Ishikawa (cell line): Measurements from ENCODE around the gene CEBPE.

ENCODE experiments used
- CEBPB ChIP-seq: IDR thresholded peaks from 2 replicates; pipeline ENCODE4 v1.6.1; 2012
- EGR1 ChIP-seq: IDR thresholded peaks from 2 replicates; pipeline ENCODE4 v1.6.1; 2012
- MAX ChIP-seq: IDR thresholded peaks from 2 replicates; pipeline ENCODE4 v1.6.1; 2012
- REST ChIP-seq: IDR thresholded peaks from 2 replicates; pipeline ENCODE4 v1.6.1; 2012; ENCODE audit warnings: low read depth, mild to moderate bottlenecking
- TAF1 ChIP-seq: IDR thresholded peaks from 2 replicates; pipeline ENCODE4 v1.6.1; 2012; ENCODE audit warnings: low read depth, mild to moderate bottlenecking
- TEAD4 ChIP-seq: IDR thresholded peaks from 2 replicates; pipeline ENCODE4 v1.6.1; 2012
- YY1 ChIP-seq: IDR thresholded peaks from 2 replicates; pipeline ENCODE4 v1.6.1; 2012; ENCODE audit warnings: low read depth
- ZBTB7A ChIP-seq: IDR thresholded peaks from 2 replicates; pipeline ENCODE4 v1.6.1; 2012; ENCODE audit warnings: low read depth

- TF ChIP-seq REST: no peak
- TF ChIP-seq CEBPB: no peak
- TF ChIP-seq EGR1: no peak
- TF ChIP-seq TEAD4: no peak
- no peak for TF ChIP-seq YY1
- no peak for TF ChIP-seq TAF1
- TF ChIP-seq MAX: no peak
- no peak for TF ChIP-seq ZBTB7A
Observed at GRCh38 chr14:23122086-23122485, 3.0 kb upstream of the CEBPE start.
